ENCODE data around the gene RNASEH2A. TPM values are rescaled to one million over a fixed set of nuclear protein-coding genes. Genes with fewer than 3 reads are reported as not detected.
"Not testable (repeated sequence)": the region's sequence is repeated elsewhere in the genome, so short reads cannot be mapped to it uniquely, and the experiment has no call there.

The RNASEH2A gene
- total RNA-seq, 1 donor from 2014 or later, result 2.7 TPM

DNA sequence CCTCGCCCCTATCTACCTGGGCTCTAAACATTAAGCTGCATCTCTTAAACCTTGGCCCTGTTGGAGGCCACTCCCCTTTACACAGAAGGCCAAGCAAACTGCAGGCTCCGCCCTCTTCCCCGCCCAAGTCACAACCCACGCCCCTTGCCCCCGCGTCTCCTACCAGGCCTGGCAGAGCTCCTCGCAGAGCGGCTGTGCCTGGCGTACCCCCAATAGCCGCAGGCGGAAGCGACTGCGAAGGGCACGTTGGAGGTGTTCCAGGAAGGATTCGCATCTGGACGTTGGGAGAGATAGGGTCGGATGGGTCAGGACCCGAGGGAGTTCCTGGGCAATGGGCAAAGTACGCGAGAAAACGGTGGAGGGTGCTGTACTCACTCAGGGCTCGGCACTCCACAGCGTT, 22.1 kb downstream of the RNASEH2A start:
- DNase-seq (ENCODE audit: low spot score), result no peak

DNA sequence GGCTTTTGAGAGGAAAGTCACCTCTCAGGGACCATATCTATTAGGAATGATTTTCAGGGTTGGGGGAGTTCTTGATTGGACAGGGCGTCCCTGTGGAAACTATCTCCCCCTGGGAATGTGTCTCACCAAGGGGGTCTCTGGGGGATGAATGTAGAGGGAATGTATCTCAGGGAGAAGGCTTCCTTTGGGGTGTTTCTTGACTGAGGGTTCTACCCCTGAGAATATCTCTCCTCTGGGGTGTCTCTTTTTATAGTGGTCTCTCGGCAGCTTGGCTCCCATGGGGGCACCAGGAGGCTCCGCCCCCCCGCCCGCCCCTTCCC, 27.0 kb downstream of the RNASEH2A start:
- no peak for DNase-seq (ENCODE audit: low spot score)

DNA sequence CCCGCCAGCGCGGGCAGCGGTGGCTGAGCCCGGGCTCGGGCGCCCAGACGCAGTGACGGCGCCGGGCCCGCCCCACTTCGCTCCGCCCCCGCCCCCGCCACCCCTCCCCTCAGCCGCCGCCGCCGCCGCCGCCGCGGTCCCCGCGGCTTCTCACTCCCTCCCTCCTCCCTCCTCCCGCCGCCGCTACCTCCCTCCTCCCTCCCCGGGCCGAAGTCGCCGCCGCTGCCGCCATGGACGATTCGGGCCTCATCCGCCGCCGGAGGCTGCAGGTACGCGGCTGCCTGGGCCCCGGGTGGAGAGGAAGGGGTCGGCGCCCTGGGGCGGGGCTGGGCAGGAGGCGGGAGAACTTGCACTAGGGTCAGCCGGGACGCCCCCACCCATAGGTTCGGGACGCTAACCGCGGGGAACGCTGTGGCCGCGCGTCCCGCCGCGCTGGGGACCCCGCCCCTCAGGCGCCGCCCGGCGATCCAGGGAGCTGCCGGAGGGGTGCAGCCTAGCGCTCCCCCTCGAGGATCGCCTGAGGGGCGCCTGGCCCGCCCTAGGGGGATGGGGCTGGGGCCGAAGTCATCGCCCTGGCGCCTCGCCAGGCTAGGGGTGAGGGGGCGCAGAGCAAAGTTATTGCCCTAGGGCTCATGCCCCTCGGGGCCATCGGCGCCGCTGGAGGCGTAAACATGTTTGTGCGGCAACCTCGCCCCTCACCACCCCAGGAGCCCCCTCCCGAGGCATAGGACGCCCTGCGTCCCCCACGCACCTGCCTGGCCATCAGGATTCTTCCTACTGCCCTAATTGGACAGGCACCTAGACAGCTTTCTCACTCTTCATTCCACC, 27.6 kb downstream of the RNASEH2A start:
- DNase-seq (ENCODE audit: low spot score), result no peak

DNA sequence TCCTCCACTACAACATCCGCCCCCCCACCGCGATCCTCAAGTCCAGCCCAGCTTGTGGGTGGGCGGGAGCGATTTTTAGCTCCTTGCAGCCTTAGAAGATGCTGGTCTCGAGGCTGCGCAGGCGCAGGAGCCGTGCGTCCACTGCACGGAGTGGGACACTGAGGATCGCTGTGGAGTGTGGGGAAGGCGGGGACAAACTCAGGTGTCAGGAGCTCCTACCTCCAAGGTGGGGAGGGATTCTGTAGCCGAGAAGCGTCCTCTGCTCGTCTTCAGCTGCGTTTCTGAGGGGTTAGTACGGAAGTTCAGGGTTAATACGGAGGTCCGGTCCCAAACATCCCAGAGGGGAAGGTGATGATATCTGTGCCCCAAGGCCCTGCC, 28.2 kb downstream of the RNASEH2A start, which contains the start of gene RTBDN:
Gene RTBDN, minus strand, starts transcription at position 14 of the 378 bp plus-strand sequence. CDS start 4,600 bp downstream, outside the sequence.
- no peak for DNase-seq (ENCODE audit: low spot score)

DNA sequence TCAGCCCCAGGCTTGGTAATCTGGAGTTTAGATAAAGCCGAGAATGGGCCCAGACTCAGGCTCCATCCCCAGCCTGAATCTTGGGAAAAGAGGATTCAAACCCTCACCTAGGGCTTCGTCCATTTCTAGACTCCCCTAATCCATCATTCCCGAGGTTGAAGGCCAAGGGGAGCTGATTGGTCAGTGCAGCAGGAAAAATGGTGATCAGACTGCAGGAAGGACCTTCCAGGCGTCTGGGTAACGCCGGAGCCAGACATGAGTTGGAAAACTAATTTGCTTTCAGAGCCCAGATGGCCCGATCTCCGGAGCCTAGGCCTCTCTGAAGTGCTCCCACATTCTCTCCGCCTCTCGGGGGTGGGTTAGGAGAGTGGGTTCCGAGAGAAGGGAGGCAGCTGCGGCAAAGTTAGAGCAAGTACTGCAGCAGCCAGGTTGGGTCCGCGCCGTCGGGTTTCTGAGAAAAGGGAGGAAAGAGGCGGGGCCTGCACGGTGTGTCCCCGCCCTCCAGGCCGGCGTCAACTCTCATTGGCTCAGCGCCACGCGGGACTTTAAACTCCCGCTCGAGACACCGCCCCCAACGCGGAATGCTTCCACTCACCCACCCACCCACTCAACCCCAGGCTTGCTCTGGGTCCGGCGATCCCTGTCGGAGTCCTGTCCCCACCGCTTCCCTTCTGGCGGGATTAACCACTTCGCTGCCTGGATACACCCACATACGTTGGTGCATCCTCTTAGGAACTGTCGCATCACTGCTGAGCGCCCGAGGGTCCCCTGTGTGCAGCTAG, 28.8 kb downstream of the RNASEH2A start:
- DNase-seq (ENCODE audit: low spot score), result no peak

DNA sequence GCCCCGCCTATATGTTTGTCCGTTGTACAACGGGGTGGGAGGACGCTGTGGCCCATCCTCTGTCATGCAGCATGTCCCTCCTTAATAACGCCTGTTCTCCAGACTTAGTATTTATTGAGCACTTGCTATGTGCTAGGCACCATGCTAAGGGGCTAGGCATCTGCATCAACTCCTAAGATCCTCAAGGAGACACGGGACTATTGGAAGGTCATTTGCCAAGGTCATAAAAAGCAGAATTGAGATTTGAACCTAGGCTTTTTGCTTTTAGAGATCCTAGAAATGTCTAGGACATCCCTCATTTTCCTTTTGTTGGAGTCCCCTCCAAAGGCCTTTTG, 30.1 kb downstream of the RNASEH2A start:
- no peak for DNase-seq (ENCODE audit: low spot score)

- DNase-seq (ENCODE audit: low spot score), result no peak
Measured at GRCh38 chr19:12837225-12837624, 30.8 kb downstream of the RNASEH2A start.

DNA sequence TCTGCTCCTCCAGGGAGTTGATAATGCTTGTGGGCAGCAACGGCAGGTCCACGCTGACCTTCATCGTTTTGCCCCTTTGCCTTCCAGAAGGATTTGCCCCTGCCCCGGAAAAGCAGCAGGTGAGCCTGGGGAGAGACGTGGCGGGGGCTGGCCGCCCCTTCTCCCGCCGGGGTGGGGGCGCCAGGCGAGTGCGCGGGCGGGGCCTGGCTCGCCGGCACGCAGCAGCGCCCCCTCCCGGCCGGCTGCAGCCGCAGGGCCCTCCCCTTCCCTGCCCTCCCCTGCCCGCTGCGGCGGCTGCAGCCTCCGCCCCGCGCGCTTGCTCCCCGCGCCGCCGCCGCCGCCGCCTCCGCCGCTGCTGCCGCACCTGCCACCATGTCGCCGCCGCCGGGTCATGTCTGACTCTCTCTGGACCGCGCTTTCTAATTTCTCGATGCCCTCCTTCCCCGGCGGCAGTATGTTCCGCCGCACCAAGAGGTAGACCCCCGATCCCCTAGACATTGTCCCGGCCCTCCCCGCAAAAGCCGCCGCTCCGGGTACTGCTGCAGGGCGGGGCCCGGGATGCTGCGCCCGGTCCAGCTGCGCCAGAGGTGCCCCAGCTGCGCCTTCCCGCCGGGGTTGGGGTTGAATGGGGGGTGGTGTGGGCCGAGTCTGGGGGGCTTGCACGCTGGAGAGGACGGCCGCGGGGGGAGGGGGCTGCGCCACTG, 31.9 kb downstream of the RNASEH2A start, which contains the start of gene MAST1:
Gene MAST1, plus strand, starts transcription at position 334 of the 704 bp plus-strand sequence. Its CDS starts 58 bp downstream, at position 392.
- no peak for DNase-seq (ENCODE audit: low spot score)

- no peak for DNase-seq (ENCODE audit: low spot score)
Measured at GRCh38 chr19:12838886-12839756, 32.7 kb downstream of the RNASEH2A start.

DNA sequence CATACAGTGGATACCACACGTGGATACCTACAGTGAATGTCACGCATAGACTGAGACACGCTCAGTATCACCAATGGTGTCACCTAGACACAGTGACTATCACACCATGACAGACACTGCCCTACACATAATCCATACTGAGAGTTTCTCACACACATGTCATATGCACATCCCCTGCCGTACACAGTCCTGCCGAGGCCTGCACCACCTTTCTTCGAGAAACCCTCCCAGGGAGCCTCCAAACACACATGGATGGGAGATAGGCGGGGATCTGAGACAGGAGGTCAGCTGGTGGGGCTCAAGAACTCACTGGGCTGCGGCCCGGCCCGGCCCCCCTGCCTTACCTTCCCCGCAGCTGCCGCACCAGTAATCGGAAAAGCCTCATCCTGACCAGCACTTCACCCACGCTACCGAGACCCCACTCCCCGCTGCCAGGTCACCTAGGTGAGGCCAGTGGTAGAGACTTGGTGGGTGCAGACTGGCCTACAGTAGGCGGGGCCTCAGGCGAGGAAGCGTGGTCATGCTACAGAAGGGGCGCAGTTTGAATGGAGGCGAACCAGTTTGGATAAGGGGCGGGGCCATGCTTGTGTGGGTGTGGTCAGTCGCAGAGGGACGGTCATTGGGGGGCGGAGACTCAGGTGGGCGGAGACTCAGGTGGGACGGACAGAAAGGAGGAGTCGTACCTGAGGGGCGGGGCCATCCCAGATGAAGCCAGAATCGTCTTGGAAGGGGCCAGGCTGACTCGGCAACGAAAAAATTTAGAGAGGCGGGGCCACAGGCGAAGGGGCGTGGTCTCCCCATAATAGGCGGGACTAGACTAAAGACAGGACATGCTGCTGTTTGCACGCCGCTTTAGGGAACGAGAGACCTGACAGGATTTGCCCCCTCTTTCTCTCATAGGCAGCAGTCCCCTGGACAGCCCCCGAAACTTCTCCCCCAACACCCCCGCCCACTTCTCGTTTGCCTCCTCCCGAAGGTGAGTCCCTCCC, 34.0 kb downstream of the RNASEH2A start:
- DNase-seq (ENCODE audit: low spot score), result no peak

- DNase-seq (ENCODE audit: low spot score), result no peak
Measured at GRCh38 chr19:12841094-12841493, 34.7 kb downstream of the RNASEH2A start.

- DNase-seq (ENCODE audit: low spot score), result no peak
Measured at GRCh38 chr19:12842511-12842910, 36.1 kb downstream of the RNASEH2A start.

- DNase-seq (ENCODE audit: low spot score), result no peak
Measured at GRCh38 chr19:12843328-12843727, 36.9 kb downstream of the RNASEH2A start.

- no peak for DNase-seq (ENCODE audit: low spot score)
Measured at GRCh38 chr19:12843999-12844732, 37.8 kb downstream of the RNASEH2A start.

- not testable (repeated sequence) for DNase-seq (ENCODE audit: low spot score)
Measured at GRCh38 chr19:12846613-12847012, 40.2 kb downstream of the RNASEH2A start.

DNA sequence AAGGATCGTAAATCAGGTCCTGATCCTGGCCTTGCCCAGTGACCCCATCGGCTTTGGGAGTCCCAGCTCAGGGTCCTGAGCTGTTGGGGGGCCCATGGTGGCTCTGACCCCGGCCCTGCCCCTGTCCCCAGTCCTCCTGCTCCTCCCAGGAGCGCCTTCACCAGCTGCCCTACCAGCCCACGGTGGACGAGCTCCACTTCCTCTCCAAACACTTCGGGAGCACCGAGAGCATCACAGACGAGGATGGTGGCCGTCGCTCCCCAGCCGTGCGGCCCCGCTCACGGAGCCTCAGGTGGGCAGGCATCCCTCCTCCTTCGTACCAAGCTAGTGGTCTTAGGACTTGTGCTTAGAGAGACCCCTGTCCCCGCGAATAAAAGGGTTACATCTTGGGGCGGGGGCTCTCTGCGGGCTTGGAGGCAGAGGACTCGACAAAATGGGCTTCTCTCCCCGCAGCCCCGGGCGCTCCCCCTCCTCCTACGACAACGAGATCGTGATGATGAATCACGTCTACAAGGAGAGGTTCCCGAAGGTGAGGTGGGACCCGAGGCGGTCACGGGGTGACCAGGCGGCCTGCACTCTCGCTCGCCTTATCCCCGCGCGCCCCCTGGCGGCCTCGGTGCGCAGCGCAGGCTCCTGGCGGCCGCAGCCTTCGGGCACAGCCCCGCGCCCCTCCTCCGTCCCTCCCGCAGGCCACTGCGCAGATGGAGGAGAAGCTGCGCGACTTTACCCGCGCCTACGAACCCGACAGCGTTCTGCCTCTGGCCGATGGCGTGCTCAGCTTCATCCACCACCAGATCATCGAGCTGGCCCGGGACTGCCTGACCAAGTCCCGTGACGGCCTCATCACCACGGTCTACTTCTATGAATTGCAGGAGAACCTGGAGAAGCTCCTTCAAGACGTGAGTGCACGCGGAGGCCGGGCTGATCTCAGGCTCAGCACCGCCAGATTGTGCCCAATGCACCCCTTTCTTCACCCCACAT, 41.1 kb downstream of the RNASEH2A start:
- DNase-seq (ENCODE audit: low spot score), result peak; percentile 95

GRCh38 chr19:12856653-12857052, 50.3 kb downstream of the RNASEH2A start:
- no peak for DNase-seq (ENCODE audit: low spot score)

All from mesenteric fat pad (tissue), 1 donor.